Suprapubic skin (tissue), 4 donors: ENCODE data around the gene YEATS4. TPM values are rescaled to one million over a fixed set of nuclear protein-coding genes. Genes with fewer than 3 reads are reported as not detected.

Source experiments
- DNase-seq, 2 donors: peaks; one replicate each; pipeline ENCODE4 v3.0.0-alpha.2; 2019; ENCODE audit warnings: low spot score in 2 of 2
- H3K27ac ChIP-seq: fragments of 200-600 bp; sonication (generic); one replicate; pipeline ENCODE4 v1.5.1; 2019
- H3K27me3 ChIP-seq: fragments of 200-600 bp; sonication (generic); one replicate; pipeline ENCODE4 v1.5.1; 2019
- H3K36me3 ChIP-seq: fragments of 200-600 bp; sonication (generic); one replicate; pipeline ENCODE4 v1.5.1; 2019
- H3K4me1 ChIP-seq: fragments of 200-600 bp; sonication (generic); one replicate; pipeline ENCODE4 v1.5.1; 2019
- H3K4me3 ChIP-seq: fragments of 200-600 bp; sonication (generic); one replicate; pipeline ENCODE4 v1.5.1; 2019; ENCODE audit warnings: mild to moderate bottlenecking
- H3K9me3 ChIP-seq: fragments of 200-600 bp; sonication (generic); one replicate; pipeline ENCODE4 v1.5.1; 2019
- EP300 ChIP-seq: sonication (generic); formaldehyde crosslinking; IDR thresholded peaks from one replicate; pipeline ENCODE4 v1.6.1; 2017; ENCODE audit warnings: antibody characterized with exemption
- POLR2A ChIP-seq, 2 donors: fragments of 450-650 bp; IDR thresholded peaks; one replicate each; pipeline ENCODE4 v1.6.1; 2017; ENCODE audit warnings: antibody characterized with exemption in 2 of 2, mild to moderate bottlenecking in 2 of 2, moderate library complexity in 2 of 2
- POLR2AphosphoS5 ChIP-seq, 3 donors: sonication (generic); formaldehyde crosslinking; IDR thresholded peaks; one replicate each; pipeline ENCODE4 v1.6.1; 2017; ENCODE audit warnings: antibody characterized with exemption in 3 of 3
- WGBS: methylation state at CpG from one replicate; pipeline ENCODE4 v1.1.5; 2018; 5-methylcytosine and 5-hydroxymethylcytosine counted together
- total RNA-seq, 4 donors: library from RNA; depleted of rRNA; stranded (reverse); fragments of >200 nt; gene quantifications; one replicate each; pipeline ENCODE4 v1.1.0, GENCODE V29; 2016
- TF ChIP-seq, protein P1 (sequence below), 2 donors: fragments of 200-600 bp in 1 of 2; fragments of 450-650 bp in 1 of 2; sonication (generic) in 1 of 2; IDR thresholded peaks; one replicate each; pipeline ENCODE4 v1.5.1; 2016 to 2019; ENCODE audit warnings: antibody characterized with exemption in 2 of 2, mild to moderate bottlenecking in 1 of 2, moderate library complexity in 1 of 2

The YEATS4 gene
- total RNA-seq, 4 donors from 2014 or later = 12.4 to 19.5 (median 14.2) TPM

DNA sequence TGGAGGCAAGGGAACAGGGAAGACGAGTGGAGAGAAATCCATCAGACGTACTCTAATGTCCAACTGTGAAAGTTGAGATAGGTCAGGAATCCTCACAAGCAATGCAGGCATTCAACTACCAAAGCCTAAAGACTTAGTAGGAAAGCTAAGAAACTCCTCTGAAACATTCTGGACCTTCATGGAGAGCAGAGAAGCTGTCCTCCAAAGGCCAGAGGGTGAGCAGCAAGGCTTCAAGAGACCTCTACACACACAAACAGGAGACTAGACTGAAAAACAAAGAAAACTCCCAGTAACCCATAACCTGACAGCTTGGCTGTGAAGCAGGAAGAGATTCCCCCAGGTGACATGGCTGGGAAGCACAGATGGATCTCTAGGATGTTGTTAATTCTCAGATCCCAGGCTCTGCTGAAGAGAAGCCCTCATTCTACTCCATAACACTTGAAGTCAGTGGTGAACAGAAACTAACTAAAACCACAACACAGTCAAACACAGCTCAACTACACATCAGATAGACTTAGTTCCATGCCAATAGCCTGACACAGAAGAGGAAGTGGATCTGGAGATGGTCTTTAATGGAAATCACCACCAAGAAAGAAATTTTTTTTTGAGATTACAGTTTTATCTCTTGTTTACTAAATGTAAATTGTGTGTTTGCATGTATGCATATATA, 34.6 kb upstream of the YEATS4 start:
- Histone ChIP-seq H3K4me3 (no peak overlapping the region), H3K36me3 (no peaks in the 10 kb centered on the region), H3K27ac (no peak overlapping the region), H3K4me1 (no peaks in the 10 kb centered on the region), H3K9me3 (no peaks in the 10 kb centered on the region), H3K27me3 (no peaks in the 10 kb centered on the region)
- 79% methylated on average over 2 of the region's 2 CpGs for WGBS
- DNase-seq = no peak
- TF ChIP-seq POLR2A (IDR thresholded peaks at IDR 0.05) = no peak

DNA sequence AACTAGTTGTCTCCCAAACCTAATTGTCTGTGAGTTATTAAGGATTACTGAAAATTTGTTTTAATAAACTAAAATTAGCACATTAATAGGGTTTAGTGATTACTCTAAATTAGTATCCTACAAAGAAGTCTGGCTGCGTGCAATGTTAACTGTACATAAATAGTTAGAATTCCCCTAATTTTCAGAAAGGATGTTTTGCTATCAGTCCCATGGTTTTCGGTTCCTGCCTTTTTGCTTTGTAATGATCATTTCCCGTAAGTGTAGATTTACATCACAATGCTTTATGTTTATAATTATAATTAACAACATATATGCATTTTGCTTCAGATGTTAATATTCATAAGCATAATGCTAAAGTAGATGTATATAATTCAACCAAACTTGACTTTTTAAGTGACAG, 31.1 kb upstream of the YEATS4 start:
- Histone ChIP-seq H3K9me3 (no peaks in the 10 kb centered on the region), H3K4me1 (peaks cover 13% of the 10 kb centered on the region), H3K27me3 (no peaks in the 10 kb centered on the region), H3K36me3 (no peaks in the 10 kb centered on the region), H3K27ac (no peak overlapping the region), H3K4me3 (no peak overlapping the region)
- no peak for DNase-seq
- 74% methylated on average over 3 of the region's 3 CpGs for WGBS
- no peak for TF ChIP-seq EP300
- TF ChIP-seq, protein P1, sequence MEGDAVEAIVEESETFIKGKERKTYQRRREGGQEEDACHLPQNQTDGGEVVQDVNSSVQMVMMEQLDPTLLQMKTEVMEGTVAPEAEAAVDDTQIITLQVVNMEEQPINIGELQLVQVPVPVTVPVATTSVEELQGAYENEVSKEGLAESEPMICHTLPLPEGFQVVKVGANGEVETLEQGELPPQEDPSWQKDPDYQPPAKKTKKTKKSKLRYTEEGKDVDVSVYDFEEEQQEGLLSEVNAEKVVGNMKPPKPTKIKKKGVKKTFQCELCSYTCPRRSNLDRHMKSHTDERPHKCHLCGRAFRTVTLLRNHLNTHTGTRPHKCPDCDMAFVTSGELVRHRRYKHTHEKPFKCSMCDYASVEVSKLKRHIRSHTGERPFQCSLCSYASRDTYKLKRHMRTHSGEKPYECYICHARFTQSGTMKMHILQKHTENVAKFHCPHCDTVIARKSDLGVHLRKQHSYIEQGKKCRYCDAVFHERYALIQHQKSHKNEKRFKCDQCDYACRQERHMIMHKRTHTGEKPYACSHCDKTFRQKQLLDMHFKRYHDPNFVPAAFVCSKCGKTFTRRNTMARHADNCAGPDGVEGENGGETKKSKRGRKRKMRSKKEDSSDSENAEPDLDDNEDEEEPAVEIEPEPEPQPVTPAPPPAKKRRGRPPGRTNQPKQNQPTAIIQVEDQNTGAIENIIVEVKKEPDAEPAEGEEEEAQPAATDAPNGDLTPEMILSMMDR (IDR thresholded peaks at IDR 0.05) = no peak
- no peak for TF ChIP-seq POLR2AphosphoS5 (IDR thresholded peaks at IDR 0.05)
- TF ChIP-seq POLR2A (IDR thresholded peaks at IDR 0.05) = no peak

DNA sequence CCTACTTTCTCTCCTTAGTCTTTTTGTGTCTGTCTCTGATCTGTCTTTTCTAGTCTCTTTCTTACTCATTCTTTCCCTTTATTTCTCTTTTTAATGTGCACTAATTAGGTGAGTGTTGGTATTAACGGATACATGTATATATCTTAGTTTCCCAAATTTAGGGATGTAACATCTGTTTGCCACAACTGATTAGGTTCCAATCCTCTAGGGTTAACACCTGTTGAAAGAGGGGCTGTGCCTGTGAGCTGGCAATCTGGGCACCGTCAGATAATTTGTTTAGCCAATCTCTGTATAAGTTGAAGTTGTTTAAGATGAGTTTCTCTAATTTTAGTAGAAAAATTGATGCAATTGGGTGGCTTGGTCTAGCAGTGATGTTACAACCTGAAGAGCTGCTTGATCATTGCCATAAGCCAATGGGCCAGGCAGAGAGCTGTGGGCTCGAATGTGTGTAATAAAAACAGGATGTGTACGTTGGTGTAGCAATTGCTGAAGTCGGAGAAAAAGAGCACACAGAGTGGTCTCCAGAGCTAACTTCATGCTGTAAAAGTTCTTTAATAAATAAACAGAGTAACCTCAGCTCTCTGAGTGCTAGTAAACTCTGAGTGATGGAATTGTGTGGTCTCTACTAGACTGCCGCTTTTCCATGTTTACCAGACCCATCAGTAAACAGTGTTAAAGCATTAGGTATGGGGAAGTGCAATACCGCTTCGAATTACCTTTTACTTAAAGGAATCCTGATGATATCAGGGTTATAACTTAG, 29.7 kb upstream of the YEATS4 start:
- no peak overlapping the region for H3K4me3 ChIP-seq
- no peak overlapping the region for H3K27ac ChIP-seq
- no peaks in the 10 kb centered on the region for H3K36me3 ChIP-seq
- TF ChIP-seq, protein P1 (IDR thresholded peaks at IDR 0.05) = no peak
- TF ChIP-seq EP300 (no peak), POLR2A (IDR thresholded peaks at IDR 0.05) (no peak), POLR2AphosphoS5 (IDR thresholded peaks at IDR 0.05) (no peak)
- DNase-seq = no peak
- 74% methylated on average over 8 of the region's 8 CpGs for WGBS
- no peaks in the 10 kb centered on the region for H3K9me3 ChIP-seq
- H3K4me1 ChIP-seq = peaks cover 13% of the 10 kb centered on the region
- H3K27me3 ChIP-seq = no peaks in the 10 kb centered on the region

DNA sequence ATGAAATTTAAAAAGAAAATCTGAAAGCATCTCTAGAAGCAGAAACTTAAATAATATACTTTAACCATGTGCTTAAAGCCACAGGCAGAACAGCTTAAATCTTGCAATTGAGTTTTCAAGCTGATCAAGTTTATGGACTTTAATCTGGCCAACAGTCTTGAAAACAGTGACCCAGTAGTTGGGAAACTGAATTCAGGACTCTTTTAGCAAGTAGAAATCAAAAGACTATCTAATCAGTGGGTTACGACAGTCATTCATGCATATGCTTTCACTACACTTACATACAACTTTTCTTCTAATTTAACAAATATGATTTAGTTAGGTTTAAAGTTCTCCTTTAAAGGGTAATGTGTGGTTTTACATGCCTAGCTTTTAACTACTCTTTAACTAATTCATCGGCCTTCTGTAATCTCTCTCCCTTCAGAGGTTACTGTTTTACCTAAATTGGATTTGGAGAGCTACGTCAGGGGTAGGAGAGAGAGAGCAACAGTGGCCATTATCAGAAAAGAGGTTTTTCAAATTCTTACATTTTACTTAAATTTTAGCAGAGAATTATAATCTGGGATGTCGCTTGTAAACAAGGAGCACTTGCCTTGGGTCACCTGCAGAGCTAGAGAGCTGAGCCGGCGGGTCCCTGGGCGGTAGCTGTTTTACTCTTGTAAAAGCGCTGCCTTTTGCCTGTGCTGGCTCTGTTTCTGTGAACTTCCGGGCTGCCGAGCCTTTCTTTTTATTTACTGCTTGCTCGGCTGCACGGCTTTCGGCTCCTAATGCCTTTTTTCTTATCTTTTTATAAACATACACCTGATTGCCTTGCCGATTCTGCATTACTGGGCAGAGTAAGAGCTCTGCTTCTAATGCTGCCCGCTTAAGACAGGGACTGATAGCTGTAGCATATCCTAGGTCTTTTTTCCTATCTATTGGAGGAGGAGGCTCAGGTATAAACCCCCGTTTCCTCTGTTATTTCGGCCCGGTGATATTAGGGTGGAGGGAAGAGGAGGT, 28.8 kb upstream of the YEATS4 start:
- no peak for DNase-seq
- TF ChIP-seq POLR2AphosphoS5 (IDR thresholded peaks at IDR 0.05) (no peak), POLR2A (IDR thresholded peaks at IDR 0.05) (no peak), EP300 (no peak)
- no peak overlapping the region for H3K27ac ChIP-seq
- no peaks in the 10 kb centered on the region for H3K9me3 ChIP-seq
- no peaks in the 10 kb centered on the region for H3K27me3 ChIP-seq
- H3K4me3 ChIP-seq = peak overlapping the region; percentile 44
- 10% methylated on average over 18 of the region's 18 CpGs for WGBS
- H3K4me1 ChIP-seq = peaks cover 13% of the 10 kb centered on the region
- H3K36me3 ChIP-seq = no peaks in the 10 kb centered on the region

DNA sequence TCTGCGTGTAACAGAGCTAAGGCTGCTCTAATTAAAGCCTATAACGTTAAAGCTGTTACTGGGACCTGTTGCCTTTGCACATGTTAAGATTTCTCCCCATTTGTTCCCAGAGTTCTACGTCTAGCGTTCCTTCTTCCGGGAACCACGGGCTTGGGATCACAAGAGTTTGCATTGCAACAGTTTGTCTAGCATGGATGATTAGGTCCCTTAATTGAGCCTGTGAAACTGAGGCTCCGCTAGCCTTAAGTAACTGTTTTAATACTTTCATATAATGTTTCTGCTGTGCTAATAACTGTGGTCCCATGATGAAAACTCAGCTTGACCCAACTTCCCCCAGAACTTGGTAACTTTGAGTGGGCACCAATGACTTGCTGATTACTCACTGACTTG, 28.0 kb upstream of the YEATS4 start:
- no peak for TF ChIP-seq POLR2A (IDR thresholded peaks at IDR 0.05)
- no peak for TF ChIP-seq POLR2AphosphoS5 (IDR thresholded peaks at IDR 0.05)
- TF ChIP-seq, protein P1 (IDR thresholded peaks at IDR 0.05) = no peak
- no peak for TF ChIP-seq EP300
- Histone ChIP-seq H3K27ac (no peak overlapping the region), H3K4me3 (peak overlapping the region; percentile 44), H3K9me3 (no peaks in the 10 kb centered on the region), H3K4me1 (peaks cover 13% of the 10 kb centered on the region), H3K36me3 (no peaks in the 10 kb centered on the region), H3K27me3 (no peaks in the 10 kb centered on the region)
- DNase-seq = no peak
- WGBS = 28% methylated on average over 7 of the region's 7 CpGs
